Stomach (tissue), 19 donors: ENCODE results near the gene IFI27. TPM values are rescaled to one million over a fixed set of nuclear protein-coding genes. Genes with fewer than 3 reads are reported as not detected.
"Not testable (repeated sequence)": the region's sequence is repeated elsewhere in the genome, so short reads cannot be mapped to it uniquely, and the experiment has no call there.

ENCODE experiments used
- DNase-seq, 2 donors: peaks; one replicate each; pipeline versions ENCODE4 v3.0.0 to v3.0.0-alpha.2; 2013 to 2019
- H3K27ac ChIP-seq, 5 donors: fragments of 200-600 bp in 4 of 5; sonication (generic) in 4 of 5; one replicate each; pipeline ENCODE4 v1.5.1; 2013 to 2019; ENCODE audit warnings: mild to moderate bottlenecking in 1 of 5, moderate library complexity in 1 of 5
- H3K27me3 ChIP-seq, 3 donors: fragments of 200-600 bp; sonication (generic); one replicate each; pipeline ENCODE4 v1.5.1; 2017 to 2019; ENCODE audit warnings: mixed run types in 1 of 3
- H3K36me3 ChIP-seq, 4 donors: fragments of 200-600 bp; sonication (generic); 1 replicate in 3 of 4; 2 replicates in 1 of 4; pipeline ENCODE4 v1.5.1; 2016 to 2019
- H3K4me1 ChIP-seq, 4 donors: fragments of 200-600 bp; sonication (generic); one replicate each; pipeline ENCODE4 v1.5.1; 2016 to 2019
- H3K4me3 ChIP-seq, 4 donors: fragments of 200-600 bp; sonication (generic) in 3 of 4; one replicate each; pipeline ENCODE4 v1.5.1; 2016 to 2019; ENCODE audit warnings: mild to moderate bottlenecking in 1 of 4
- H3K9me3 ChIP-seq, 4 donors: fragments of 200-600 bp; sonication (generic); one replicate each; pipeline ENCODE4 v1.5.1; 2016 to 2019
- EP300 ChIP-seq: sonication (generic); formaldehyde crosslinking; IDR thresholded peaks from one replicate; pipeline ENCODE4 v1.6.1; 2017; ENCODE audit warnings: antibody characterized with exemption
- POLR2A ChIP-seq, 4 donors: fragments of 450-650 bp; IDR thresholded peaks; one replicate each; pipeline ENCODE4 v1.6.1; 2016; ENCODE audit warnings: antibody characterized with exemption in 4 of 4, control low read depth in 2 of 4, mild to moderate bottlenecking in 1 of 4, moderate library complexity in 1 of 4
- POLR2AphosphoS5 ChIP-seq, 3 donors: sonication (generic); formaldehyde crosslinking; IDR thresholded peaks; one replicate each; pipeline ENCODE4 v1.6.1; 2016; ENCODE audit warnings: antibody characterized with exemption in 3 of 3
- WGBS, 5 donors: extraction: QIAGEN DNeasy Blood & Tissue Kit in 3 of 5; methylation state at CpG; one replicate each; pipeline versions ENCODE4 v1.1.5 to v1.1.7; 2013 to 2018; 5-methylcytosine and 5-hydroxymethylcytosine counted together
- intact Hi-C: fragments of 100-400 bp; cut with DNase I; formaldehyde crosslinking; loops from one replicate; pipeline ENCODE4 v1.15.1; 2023; ENCODE audit warnings: low total_unique reads
- long read RNA-seq, 10 donors: transcript quantifications; one replicate each; lab custom pipeline, GENCODE V29; 2026
- polyA plus RNA-seq, 3 donors: library from polyadenylated mRNA; stranded (reverse); fragments of 200-250 nt; gene quantifications; one replicate each; pipeline ENCODE4 v1.2.3, GENCODE V29; 2013
- total RNA-seq, 5 donors: library from RNA; depleted of rRNA; stranded (reverse); fragments of >200 nt; gene quantifications; one replicate each; pipeline versions ENCODE4 v1.1.0 to v1.2.3, GENCODE V29; 2014 to 2016
- TF ChIP-seq, protein P1 (sequence below), 7 experiments: fragments of 450-650 bp in 4 of 7; fragments of 200-600 bp in 3 of 7; sonication (generic) in 3 of 7; IDR thresholded peaks; one replicate each; pipeline ENCODE4 v1.5.1; 2016 to 2019; ENCODE audit warnings: antibody characterized with exemption in 7 of 7, control low read depth in 2 of 7, mild to moderate bottlenecking in 1 of 7
- donor health status: healthy with polysubstance abuse.
- donor health status: Bipolar disorder and iron deficiency.
- donor health status: healthy.

Gene IFI27
- total RNA-seq (100 to 1,000 TPM in 3 of 5 donors, 10 to 100 TPM in 2; 12.9 to 276 (median 118) TPM), polyA plus RNA-seq (1,000 to 10,000 TPM in 1 of 3 donors, 100 to 1,000 TPM in 2; 292 to 1,115 (median 874) TPM)
- long read RNA-seq, donor 1, transcript IFI27-215 (5 exons, 644 nt), result major isoform, 8 of 19 reads
- long read RNA-seq, donor 1, transcript IFI27-211 (5 exons, 364 nt), result major isoform, 8 of 19 reads
- long read RNA-seq, donor 1, partial matches to known transcripts, result 0 of 19 reads
- long read RNA-seq, donor 1, other reads (novel, unspliced or antisense), result 0 of 19 reads
- long read RNA-seq, donor 2, transcript IFI27-211 (5 exons, 364 nt), result major isoform, 7 of 15 reads
- long read RNA-seq, donor 2, transcript IFI27-215 (5 exons, 644 nt), result minor isoform, 6 of 15 reads
- long read RNA-seq, donor 2, partial matches to known transcripts, result 0 of 15 reads
- long read RNA-seq, donor 2, other reads (novel, unspliced or antisense), result 0 of 15 reads
- long read RNA-seq, donor 3, partial matches to known transcripts, result 0 of 2 reads
- long read RNA-seq, donor 3, other reads (novel, unspliced or antisense), result 0 of 2 reads
- long read RNA-seq, donor 4, partial matches to known transcripts, result 0 of 1 reads
- long read RNA-seq, donor 4, other reads (novel, unspliced or antisense), result 0 of 1 reads
- long read RNA-seq, donor 5, partial matches to known transcripts, result 49 of 102 reads
- long read RNA-seq, donor 5, other reads (novel, unspliced or antisense), result 51 of 102 reads
- long read RNA-seq, donor 6, transcript IFI27-215 (5 exons, 644 nt), result major isoform, 20 of 58 reads
- long read RNA-seq, donor 6, transcript IFI27-212 (4 exons, 505 nt), result minor isoform, 7 of 58 reads
- long read RNA-seq, donor 6, transcript IFI27-211 (5 exons, 364 nt), result minor isoform, 16 of 58 reads
- long read RNA-seq, donor 6, partial matches to known transcripts, result 0 of 58 reads
- long read RNA-seq, donor 6, other reads (novel, unspliced or antisense), result 5 of 58 reads
- long read RNA-seq, donor 7, transcript IFI27-212 (4 exons, 505 nt), result minor isoform, 6 of 174 reads
- long read RNA-seq, donor 7, transcript IFI27-211 (5 exons, 364 nt), result minor isoform, 10 of 174 reads
- long read RNA-seq, donor 7, transcript IFI27-215 (5 exons, 644 nt), result major isoform, 25 of 174 reads
- long read RNA-seq, donor 7, partial matches to known transcripts, result 25 of 174 reads
- long read RNA-seq, donor 7, other reads (novel, unspliced or antisense), result 102 of 174 reads
- long read RNA-seq, donor 8, partial matches to known transcripts, result 0 of 3 reads
- long read RNA-seq, donor 8, other reads (novel, unspliced or antisense), result 0 of 3 reads
- long read RNA-seq, donor 9, partial matches to known transcripts, result 0 of 1 reads
- long read RNA-seq, donor 9, other reads (novel, unspliced or antisense), result 0 of 1 reads
- long read RNA-seq, donor 10, partial matches to known transcripts, result 0 of 6 reads
- long read RNA-seq, donor 10, other reads (novel, unspliced or antisense), result 0 of 6 reads

DNA sequence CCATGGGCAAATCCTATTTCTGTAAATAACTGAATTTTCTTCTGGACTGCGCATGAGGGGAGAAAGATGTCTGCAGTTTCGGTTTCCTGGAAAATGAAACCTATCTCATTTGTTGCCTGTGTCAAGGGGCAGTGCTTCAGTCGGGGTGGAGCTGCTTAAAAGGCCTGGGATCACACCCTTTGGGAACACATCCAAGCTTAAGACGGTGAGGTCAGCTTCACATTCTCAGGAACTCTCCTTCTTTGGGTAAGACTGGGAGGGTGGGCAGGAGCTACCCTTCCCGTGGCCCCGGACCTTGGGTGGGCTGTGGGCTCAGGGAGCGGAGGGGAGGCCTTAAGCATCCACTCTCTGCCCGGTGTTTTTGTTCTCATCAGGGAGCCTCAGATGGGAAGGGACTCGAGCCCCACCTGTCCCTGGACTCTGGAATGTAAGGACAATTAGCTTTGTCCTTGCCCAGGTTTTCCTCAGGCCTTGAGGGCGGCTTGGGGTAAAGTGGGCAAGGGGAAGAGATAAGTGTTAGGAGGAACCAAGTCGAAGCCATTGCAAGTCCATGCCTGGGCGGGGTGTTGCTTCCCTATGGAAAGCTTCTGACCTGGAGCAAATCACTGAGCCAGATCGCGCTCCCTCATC lies at the start of gene IFI27:
IFI27 (plus strand) TSS at position 185 of the 630 bp plus-strand sequence.
- TF ChIP-seq EP300 (no peak), POLR2AphosphoS5 (IDR thresholded peaks at IDR 0.05) (peak; percentile 41 to 96 (median 93)), POLR2A (IDR thresholded peaks at IDR 0.05) (no peak)
- TF ChIP-seq, protein P1, sequence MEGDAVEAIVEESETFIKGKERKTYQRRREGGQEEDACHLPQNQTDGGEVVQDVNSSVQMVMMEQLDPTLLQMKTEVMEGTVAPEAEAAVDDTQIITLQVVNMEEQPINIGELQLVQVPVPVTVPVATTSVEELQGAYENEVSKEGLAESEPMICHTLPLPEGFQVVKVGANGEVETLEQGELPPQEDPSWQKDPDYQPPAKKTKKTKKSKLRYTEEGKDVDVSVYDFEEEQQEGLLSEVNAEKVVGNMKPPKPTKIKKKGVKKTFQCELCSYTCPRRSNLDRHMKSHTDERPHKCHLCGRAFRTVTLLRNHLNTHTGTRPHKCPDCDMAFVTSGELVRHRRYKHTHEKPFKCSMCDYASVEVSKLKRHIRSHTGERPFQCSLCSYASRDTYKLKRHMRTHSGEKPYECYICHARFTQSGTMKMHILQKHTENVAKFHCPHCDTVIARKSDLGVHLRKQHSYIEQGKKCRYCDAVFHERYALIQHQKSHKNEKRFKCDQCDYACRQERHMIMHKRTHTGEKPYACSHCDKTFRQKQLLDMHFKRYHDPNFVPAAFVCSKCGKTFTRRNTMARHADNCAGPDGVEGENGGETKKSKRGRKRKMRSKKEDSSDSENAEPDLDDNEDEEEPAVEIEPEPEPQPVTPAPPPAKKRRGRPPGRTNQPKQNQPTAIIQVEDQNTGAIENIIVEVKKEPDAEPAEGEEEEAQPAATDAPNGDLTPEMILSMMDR (IDR thresholded peaks at IDR 0.05), result no peak
- intact Hi-C loops, result no loop called here
- peaks cover 14 to 47% (median 39%) of the 10 kb centered on the region in 4 donors for H3K4me1 ChIP-seq
- no peaks in the 10 kb centered on the region for H3K9me3 ChIP-seq
- no peaks in the 10 kb centered on the region for H3K36me3 ChIP-seq
- DNase-seq, result peak; percentile 79 to 83
- WGBS, 5 donors, result 27 to 65% (median 47%) methylated on average over 11 to 14 of the region's 14 CpGs
- no peaks in the 10 kb centered on the region for H3K27me3 ChIP-seq
- peak within 1 kb of the TSS; percentile 33 to 55 (median 36) for H3K4me3 ChIP-seq
- peak within 1 kb of the TSS; percentile 59 to 93 (median 84) for H3K27ac ChIP-seq

DNA sequence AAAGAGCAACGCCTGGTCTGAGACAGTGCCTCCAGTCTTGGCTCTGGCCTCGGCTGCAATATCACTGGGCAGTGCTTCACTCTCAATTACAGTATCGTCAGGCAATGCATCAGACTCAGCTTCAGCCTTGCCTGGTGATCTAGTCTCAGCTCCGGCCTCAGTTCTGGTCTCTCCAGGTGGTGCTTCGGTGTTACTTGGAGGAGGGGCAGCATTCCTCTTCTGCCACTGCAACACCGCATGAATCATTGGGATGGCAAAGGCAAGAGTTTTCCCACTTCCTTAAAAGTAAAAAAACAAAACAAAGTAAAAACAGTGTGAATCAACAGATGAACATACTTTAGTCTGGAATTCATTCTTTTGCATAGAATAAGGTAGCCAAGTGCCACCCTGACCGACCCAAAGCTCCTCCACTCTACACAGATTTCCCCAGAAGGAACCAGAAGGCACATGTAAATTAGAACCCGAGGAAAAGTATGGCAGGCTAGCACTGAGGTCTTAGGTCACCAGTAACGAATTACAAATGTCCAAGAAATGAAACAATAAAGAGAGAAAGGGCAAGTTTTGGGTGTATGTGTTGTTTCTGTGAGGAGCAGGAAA lies 48.1 kb upstream of the IFI27 start:
- Histone ChIP-seq H3K27ac (no peak overlapping the region), H3K4me3 (no peak overlapping the region), H3K27me3 (no peaks in the 10 kb centered on the region), H3K4me1 (peaks cover 22 to 81% (median 57%) of the 10 kb centered on the region in 4 donors), H3K9me3 (no peaks in the 10 kb centered on the region), H3K36me3 (peaks cover 43 to 64% (median 55%) of the 10 kb centered on the region in 4 donors)
- intact Hi-C loops, result no loop called here
- TF ChIP-seq POLR2AphosphoS5 (IDR thresholded peaks at IDR 0.05) (no peak), EP300 (no peak), POLR2A (IDR thresholded peaks at IDR 0.05) (no peak)
- TF ChIP-seq, protein P1 (IDR thresholded peaks at IDR 0.05), result no peak
- 71 to 82% (median 78%) methylated on average over 9 of the region's 9 CpGs for WGBS, 5 donors
- DNase-seq, result no peak

DNA sequence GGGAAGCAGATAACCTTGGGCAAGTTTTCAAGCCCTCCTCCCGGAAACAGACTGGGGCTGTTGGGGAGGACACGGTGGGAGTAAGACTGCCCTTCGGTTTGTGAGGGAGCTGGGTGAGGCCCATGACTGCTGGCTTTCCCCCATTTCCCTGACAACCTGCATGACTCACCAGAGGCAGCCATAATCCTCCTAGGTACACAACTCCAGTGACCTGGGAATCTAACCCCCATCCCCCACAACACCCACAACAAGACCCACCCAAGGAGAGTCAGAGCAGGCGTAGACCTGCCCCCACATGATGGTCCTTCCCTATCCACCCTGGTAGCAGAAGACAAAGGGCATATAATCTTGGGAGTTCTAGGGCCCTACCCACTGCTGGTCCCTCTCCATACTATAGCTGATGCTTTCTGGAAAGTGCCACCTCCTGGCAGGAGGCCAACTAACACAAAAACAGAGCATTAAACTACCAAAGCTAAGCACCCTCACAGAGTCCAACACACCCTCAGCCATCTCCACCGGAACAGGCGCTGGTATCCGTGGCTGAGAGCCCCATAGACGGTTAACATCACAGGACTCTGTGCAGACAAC lies 44.4 kb upstream of the IFI27 start:
- H3K27ac ChIP-seq, result peak overlapping the region in 4 of 5 donors; percentile 22 to 31 (median 28)

DNA sequence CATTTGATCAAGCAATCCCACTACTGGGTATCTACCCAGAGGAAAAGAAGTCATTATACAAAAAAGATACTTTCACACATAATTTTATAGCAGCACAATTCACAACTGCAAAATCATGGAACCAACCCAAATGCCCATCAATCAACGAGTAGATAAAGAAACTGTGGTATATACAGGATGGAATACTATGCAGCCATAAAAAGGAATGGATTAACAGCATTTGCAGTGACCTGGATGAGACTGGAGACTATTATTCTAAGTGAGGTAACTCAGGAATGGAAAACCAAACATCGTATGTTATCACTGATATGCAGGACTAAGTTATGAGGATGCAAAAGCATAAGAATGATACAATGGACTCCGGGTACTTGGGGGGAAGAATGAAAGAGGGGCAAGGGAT lies 38.5 kb upstream of the IFI27 start:
- WGBS, 5 donors, result 93 to 100% (median 96%) methylated on average over 3 of the region's 3 CpGs
- H3K4me1 ChIP-seq, result peaks cover 10 to 31% (median 21%) of the 10 kb centered on the region in 4 donors

More for the DNA sequence above, 44.4 kb upstream of the IFI27 start:
- peak in 1 of 2 donors; percentile 61 for DNase-seq
- Histone ChIP-seq H3K9me3 (no peaks in the 10 kb centered on the region), H3K36me3 (peaks cover 11 to 26% (median 17%) of the 10 kb centered on the region in 4 donors), H3K27me3 (no peaks in the 10 kb centered on the region), H3K4me1 (peaks cover 16 to 63% (median 40%) of the 10 kb centered on the region in 4 donors), H3K4me3 (no peak overlapping the region)
- 43 to 74% (median 53%) methylated on average over 8 of the region's 8 CpGs for WGBS, 5 donors
- TF ChIP-seq EP300 (no peak), POLR2A (IDR thresholded peaks at IDR 0.05) (no peak), POLR2AphosphoS5 (IDR thresholded peaks at IDR 0.05) (no peak)
- TF ChIP-seq, protein P1 (IDR thresholded peaks at IDR 0.05), result no peak
- intact Hi-C loops, result no loop called here

More for the DNA sequence above, 38.5 kb upstream of the IFI27 start:
- H3K36me3 ChIP-seq, result peaks cover 0 to 29% (median 10%) of the 10 kb centered on the region in 4 donors
- H3K27ac ChIP-seq, intact Hi-C loops, H3K4me3 ChIP-seq, H3K27me3 ChIP-seq, DNase-seq: not testable (repeated sequence)
- peaks cover 0 to 11% (median 5%) of the 10 kb centered on the region in 4 donors for H3K9me3 ChIP-seq
